MM.1S (cell line): ENCODE results near the gene MEDAG.

Experiments used
- DNase-seq: peaks from one replicate; pipeline ENCODE4 v3.0.0-alpha.2; 2015
- H2AFZ ChIP-seq: fragments of 300-600 bp; sonication (generic); 2 replicates; pipeline ENCODE4 v1.6.0; 2016; ENCODE audit warnings: antibody characterized with exemption, low read length
- H3F3A ChIP-seq: fragments of 300-600 bp; sonication (generic); 2 replicates; pipeline ENCODE4 v1.6.1; 2016; ENCODE audit warnings: mild to moderate bottlenecking, antibody characterized with exemption, low read length, moderate library complexity, mixed read lengths; ENCODE audit not compliant: insufficient read depth
- H3K27ac ChIP-seq: fragments of 300-600 bp; sonication (generic); 2 replicates; pipeline ENCODE4 v1.5.1; 2016; ENCODE audit warnings: mild to moderate bottlenecking, low read length
- H3K27me3 ChIP-seq: fragments of 300-600 bp; sonication (generic); replicated peaks from 2 replicates; pipeline ENCODE4 v1.6.0; 2016; ENCODE audit warnings: low read length; ENCODE audit not compliant: insufficient read depth
- H3K36me3 ChIP-seq: fragments of 300-600 bp; sonication (generic); replicated peaks from 2 replicates; pipeline ENCODE4 v1.6.1; 2016; ENCODE audit warnings: mild to moderate bottlenecking, low read length, mixed read lengths; ENCODE audit not compliant: insufficient read depth
- H3K4me1 ChIP-seq: fragments of 300-600 bp; sonication (generic); 2 replicates; pipeline ENCODE4 v1.6.1; 2016; ENCODE audit warnings: low read length, mixed read lengths
- H3K4me2 ChIP-seq: fragments of 300-600 bp; sonication (generic); 2 replicates; pipeline ENCODE4 v1.6.0; 2016; ENCODE audit warnings: low read depth, low read length
- H3K4me3 ChIP-seq: fragments of 300-600 bp; sonication (generic); 2 replicates; pipeline ENCODE4 v1.5.1; 2016; ENCODE audit warnings: low read length, mixed read lengths
- H3K79me2 ChIP-seq: fragments of 300-600 bp; sonication (generic); 2 replicates; pipeline ENCODE4 v1.6.1; 2016; ENCODE audit warnings: mixed run types, low read length, mixed read lengths
- H3K9ac ChIP-seq: fragments of 300-600 bp; sonication (generic); 2 replicates; pipeline ENCODE4 v1.6.1; 2016; ENCODE audit warnings: low read length, mixed read lengths
- H3K9me2 ChIP-seq: fragments of 300-600 bp; sonication (generic); replicated peaks from 2 replicates; pipeline ENCODE4 v1.6.1; 2016; ENCODE audit warnings: mild to moderate bottlenecking, low read length, mixed read lengths; ENCODE audit not compliant: insufficient read depth
- H3K9me3 ChIP-seq: fragments of 300-600 bp; sonication (generic); replicated peaks from 2 replicates; pipeline ENCODE4 v1.6.1; 2016; ENCODE audit warnings: mild to moderate bottlenecking, low read length, mixed read lengths; ENCODE audit not compliant: insufficient read depth
- H4K20me1 ChIP-seq: fragments of 300-600 bp; sonication (generic); 2 replicates; pipeline ENCODE4 v1.6.1; 2016; ENCODE audit warnings: mild to moderate bottlenecking, low read length, moderate library complexity, mixed read lengths; ENCODE audit not compliant: insufficient read depth
- EZH2 ChIP-seq: fragments of 300-600 bp; sonication (generic); optimal IDR thresholded peaks from 2 replicates; pipeline ENCODE3; 2017; ENCODE audit warnings: low read depth, mild to moderate bottlenecking, antibody characterized with exemption, low read length, mixed read lengths
- EZH2phosphoT487 ChIP-seq: fragments of 300-600 bp; sonication (generic); IDR thresholded peaks from 2 replicates; pipeline ENCODE4 v1.6.1; 2018; ENCODE audit warnings: antibody characterized with exemption, low read length
- TF ChIP-seq, protein P1 (sequence below): fragments of 300-600 bp; sonication (generic); IDR thresholded peaks from 2 replicates; pipeline ENCODE4 v1.5.1; 2016; ENCODE audit warnings: antibody characterized with exemption, low read length, mixed read lengths

MEDAG gene

DNA sequence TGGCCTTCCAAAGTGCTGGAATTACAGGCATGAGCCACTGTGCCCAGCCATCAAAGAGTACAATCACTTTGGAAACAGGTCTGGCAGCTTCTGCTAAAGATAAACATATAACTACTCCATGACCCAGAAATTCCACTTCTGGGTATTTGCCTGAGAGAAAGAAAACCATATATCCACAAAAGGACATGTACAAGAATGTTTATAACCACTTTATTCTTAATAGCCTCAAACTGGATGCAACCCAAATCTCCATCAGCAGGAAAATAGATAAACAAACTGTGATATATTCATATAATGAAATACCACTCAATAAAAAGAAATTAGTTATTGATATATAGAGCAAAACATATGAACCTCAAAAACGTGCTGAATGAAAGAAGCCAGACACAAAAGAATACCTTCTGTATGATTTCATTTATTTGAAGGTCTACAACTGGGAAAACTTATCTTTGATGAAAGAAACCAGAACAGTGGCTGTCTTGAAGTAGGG lies 66.9 kb downstream of the MEDAG start:
- H3K27ac ChIP-seq: no peak overlapping the region
- no peak for DNase-seq
- no peak overlapping the region for H3K4me3 ChIP-seq
- no peaks in the 10 kb centered on the region for H3K4me1 ChIP-seq
- H3K4me2 ChIP-seq: no peak overlapping the region
- H3K79me2 ChIP-seq: no peaks in the 10 kb centered on the region
- H2AFZ ChIP-seq: no peak overlapping the region
- H3K27me3 ChIP-seq: no peaks in the 10 kb centered on the region
- H3F3A ChIP-seq: no peaks in the 10 kb centered on the region
- H3K36me3 ChIP-seq: no peaks in the 10 kb centered on the region
- no peak overlapping the region for H3K9ac ChIP-seq
- no peaks in the 10 kb centered on the region for H3K9me3 ChIP-seq
- no peak for TF ChIP-seq EZH2
- no peak for TF ChIP-seq EZH2phosphoT487
- TF ChIP-seq, protein P1, sequence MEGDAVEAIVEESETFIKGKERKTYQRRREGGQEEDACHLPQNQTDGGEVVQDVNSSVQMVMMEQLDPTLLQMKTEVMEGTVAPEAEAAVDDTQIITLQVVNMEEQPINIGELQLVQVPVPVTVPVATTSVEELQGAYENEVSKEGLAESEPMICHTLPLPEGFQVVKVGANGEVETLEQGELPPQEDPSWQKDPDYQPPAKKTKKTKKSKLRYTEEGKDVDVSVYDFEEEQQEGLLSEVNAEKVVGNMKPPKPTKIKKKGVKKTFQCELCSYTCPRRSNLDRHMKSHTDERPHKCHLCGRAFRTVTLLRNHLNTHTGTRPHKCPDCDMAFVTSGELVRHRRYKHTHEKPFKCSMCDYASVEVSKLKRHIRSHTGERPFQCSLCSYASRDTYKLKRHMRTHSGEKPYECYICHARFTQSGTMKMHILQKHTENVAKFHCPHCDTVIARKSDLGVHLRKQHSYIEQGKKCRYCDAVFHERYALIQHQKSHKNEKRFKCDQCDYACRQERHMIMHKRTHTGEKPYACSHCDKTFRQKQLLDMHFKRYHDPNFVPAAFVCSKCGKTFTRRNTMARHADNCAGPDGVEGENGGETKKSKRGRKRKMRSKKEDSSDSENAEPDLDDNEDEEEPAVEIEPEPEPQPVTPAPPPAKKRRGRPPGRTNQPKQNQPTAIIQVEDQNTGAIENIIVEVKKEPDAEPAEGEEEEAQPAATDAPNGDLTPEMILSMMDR: no peak
- H4K20me1 ChIP-seq: no peaks in the 10 kb centered on the region
- no peaks in the 10 kb centered on the region for H3K9me2 ChIP-seq

DNA sequence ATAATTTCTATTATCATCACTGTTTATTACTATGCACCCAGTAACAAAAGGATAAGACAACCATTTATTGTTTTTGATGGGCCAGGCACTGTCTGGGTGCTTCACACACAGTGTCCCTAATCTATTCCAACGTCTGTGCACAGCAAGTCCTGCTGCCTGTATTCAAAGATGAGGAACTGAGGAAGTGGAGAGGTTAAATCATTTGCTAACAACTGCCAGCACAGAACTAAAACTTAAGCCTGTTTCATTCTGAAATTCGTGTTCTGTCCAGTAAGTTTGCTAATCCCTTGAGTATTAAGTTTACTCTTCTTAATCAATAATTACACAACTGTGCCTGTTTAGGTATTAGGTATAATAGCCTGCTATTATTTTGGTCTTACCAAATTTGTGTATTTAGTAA lies 68.3 kb downstream of the MEDAG start:
- Histone ChIP-seq H3K9me2 (no peaks in the 10 kb centered on the region), H2AFZ (no peak overlapping the region), H4K20me1 (no peaks in the 10 kb centered on the region), H3F3A (no peaks in the 10 kb centered on the region), H3K9me3 (no peaks in the 10 kb centered on the region), H3K4me2 (no peak overlapping the region), H3K4me1 (no peaks in the 10 kb centered on the region), H3K9ac (no peak overlapping the region), H3K27ac (no peak overlapping the region), H3K36me3 (no peaks in the 10 kb centered on the region), H3K27me3 (no peaks in the 10 kb centered on the region), H3K79me2 (no peaks in the 10 kb centered on the region), H3K4me3 (no peak overlapping the region)
- TF ChIP-seq EZH2phosphoT487 (no peak), EZH2 (no peak)
- TF ChIP-seq, protein P1: no peak
- no peak for DNase-seq
